ENCODE data around the gene SLC9A9. TPM values are rescaled to one million over a fixed set of nuclear protein-coding genes. Genes with fewer than 3 reads are reported as not detected.

Gene SLC9A9
- total and polyA plus RNA-seq, 9 of the 15 experiments (the other 6 are each of a cell fraction or from before 2014, with no cell fraction given), result 0.03 to 0.13 TPM; not detected in 7

GRCh38 chr3:143814443-143814889 lies 33.8 kb downstream of the SLC9A9 start (continued):
- TF ChIP-seq, protein P1, sequence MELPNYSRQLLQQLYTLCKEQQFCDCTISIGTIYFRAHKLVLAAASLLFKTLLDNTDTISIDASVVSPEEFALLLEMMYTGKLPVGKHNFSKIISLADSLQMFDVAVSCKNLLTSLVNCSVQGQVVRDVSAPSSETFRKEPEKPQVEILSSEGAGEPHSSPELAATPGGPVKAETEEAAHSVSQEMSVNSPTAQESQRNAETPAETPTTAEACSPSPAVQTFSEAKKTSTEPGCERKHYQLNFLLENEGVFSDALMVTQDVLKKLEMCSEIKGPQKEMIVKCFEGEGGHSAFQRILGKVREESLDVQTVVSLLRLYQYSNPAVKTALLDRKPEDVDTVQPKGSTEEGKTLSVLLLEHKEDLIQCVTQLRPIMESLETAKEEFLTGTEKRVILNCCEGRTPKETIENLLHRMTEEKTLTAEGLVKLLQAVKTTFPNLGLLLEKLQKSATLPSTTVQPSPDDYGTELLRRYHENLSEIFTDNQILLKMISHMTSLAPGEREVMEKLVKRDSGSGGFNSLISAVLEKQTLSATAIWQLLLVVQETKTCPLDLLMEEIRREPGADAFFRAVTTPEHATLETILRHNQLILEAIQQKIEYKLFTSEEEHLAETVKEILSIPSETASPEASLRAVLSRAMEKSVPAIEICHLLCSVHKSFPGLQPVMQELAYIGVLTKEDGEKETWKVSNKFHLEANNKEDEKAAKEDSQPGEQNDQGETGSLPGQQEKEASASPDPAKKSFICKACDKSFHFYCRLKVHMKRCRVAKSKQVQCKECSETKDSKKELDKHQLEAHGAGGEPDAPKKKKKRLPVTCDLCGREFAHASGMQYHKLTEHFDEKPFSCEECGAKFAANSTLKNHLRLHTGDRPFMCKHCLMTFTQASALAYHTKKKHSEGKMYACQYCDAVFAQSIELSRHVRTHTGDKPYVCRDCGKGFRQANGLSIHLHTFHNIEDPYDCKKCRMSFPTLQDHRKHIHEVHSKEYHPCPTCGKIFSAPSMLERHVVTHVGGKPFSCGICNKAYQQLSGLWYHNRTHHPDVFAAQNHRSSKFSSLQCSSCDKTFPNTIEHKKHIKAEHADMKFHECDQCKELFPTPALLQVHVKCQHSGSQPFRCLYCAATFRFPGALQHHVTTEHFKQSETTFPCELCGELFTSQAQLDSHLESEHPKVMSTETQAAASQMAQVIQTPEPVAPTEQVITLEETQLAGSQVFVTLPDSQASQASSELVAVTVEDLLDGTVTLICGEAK (IDR thresholded peaks at IDR 0.05), result no peak
- TF ChIP-seq, protein P1 (CRISPR knock-in tag; IDR thresholded peaks at IDR 0.05), result no peak
- no peak for TF ChIP-seq NFXL1 (CRISPR knock-in tag; IDR thresholded peaks at IDR 0.05)
- TF ChIP-seq, protein P2, sequence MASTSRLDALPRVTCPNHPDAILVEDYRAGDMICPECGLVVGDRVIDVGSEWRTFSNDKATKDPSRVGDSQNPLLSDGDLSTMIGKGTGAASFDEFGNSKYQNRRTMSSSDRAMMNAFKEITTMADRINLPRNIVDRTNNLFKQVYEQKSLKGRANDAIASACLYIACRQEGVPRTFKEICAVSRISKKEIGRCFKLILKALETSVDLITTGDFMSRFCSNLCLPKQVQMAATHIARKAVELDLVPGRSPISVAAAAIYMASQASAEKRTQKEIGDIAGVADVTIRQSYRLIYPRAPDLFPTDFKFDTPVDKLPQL (IDR thresholded peaks at IDR 0.05; ENCODE audit: extremely low read depth, insufficient read length), result no peak
- TF ChIP-seq POLR2AphosphoS2 (IDR thresholded peaks at IDR 0.05; ENCODE audit: low read length), result no peak
- no peak for TF ChIP-seq CCAR2 (IDR thresholded peaks at IDR 0.05; ENCODE audit: low read depth, low read length)
- TF ChIP-seq POLR2B (IDR thresholded peaks at IDR 0.05; ENCODE audit: low read depth, partially characterized antibody), result no peak
- no peak for TF ChIP-seq SRF (CRISPR knock-in tag; IDR thresholded peaks at IDR 0.05)
- no peak for TF ChIP-seq KDM2B (CRISPR knock-in tag; IDR thresholded peaks at IDR 0.05)
- TF ChIP-seq U2AF1 (optimal IDR thresholded peaks at IDR 0.05; ENCODE audit: low read depth, low read length), result no peak
- TF ChIP-seq ETV6 (IDR thresholded peaks at IDR 0.05; ENCODE audit: borderline replicate concordance in 1 of 2, low read depth in 2 of 2, low read length in 1 of 2), result no peak
- TF ChIP-seq ETV6 (CRISPR knock-in tag; IDR thresholded peaks at IDR 0.05; ENCODE audit: borderline replicate concordance), result no peak
- no peak for TF ChIP-seq BCLAF1 (IDR thresholded peaks at IDR 0.05; ENCODE audit: borderline replicate concordance in 1 of 2, control insufficient read depth in 1 of 2, low read depth in 2 of 2, low read length in 1 of 2)
- no peak for TF ChIP-seq RBM34 (IDR thresholded peaks at IDR 0.05; ENCODE audit: borderline replicate concordance, insufficient read depth, low read length)
